ENCODE results near the gene INPP5A. TPM values are rescaled to one million over a fixed set of nuclear protein-coding genes. Genes with fewer than 3 reads are reported as not detected.

INPP5A gene
- total RNA-seq, 1 experiment from 2014 or later, result 12.3 TPM

GRCh38 chr10:132516771-132517725 lies 20.5 kb upstream of the INPP5A start:
- ChIA-PET POLR2A (no interaction called here), RAD21 (ENCODE audit: low non-redundant PET in 1 of 2, low total read pairs in 2 of 2, uncharacterized antibody in 2 of 2, unreplicated experiment in 2 of 2) (no interaction called here), CTCF (no interaction called here)
- Histone ChIP-seq H2AFZ (ENCODE audit: low read depth, low read length, poor library complexity, severe bottlenecking) (no peak overlapping the region), H3K27me3 (ENCODE audit: insufficient read depth, low read length) (no peaks in the 10 kb centered on the region), H3K27ac (ENCODE audit: low read depth, low read length) (peak overlapping the region; percentile 95), H3K9ac (ENCODE audit: low read length) (peak overlapping the region; percentile 68), H4K20me1 (ENCODE audit: insufficient read depth) (no peaks in the 10 kb centered on the region), H3K4me1 (ENCODE audit: control insufficient read depth in 1 of 2, insufficient read depth in 2 of 2, low read length in 2 of 2) (peaks cover 30 to 41% of the 10 kb centered on the region in 2 experiments), H3K4me2 (ENCODE audit: low read length) (peak overlapping the region; percentile 87), H3K9me3 (ENCODE audit: control insufficient read depth in 1 of 2, insufficient read depth in 1 of 2, low read depth in 1 of 2, low read length in 2 of 2) (no peaks in the 10 kb centered on the region), H3K36me3 (ENCODE audit: control insufficient read depth in 1 of 2, insufficient read depth in 2 of 2, low read length in 2 of 2) (no peaks in the 10 kb centered on the region), H3K79me2 (ENCODE audit: insufficient read depth, low read length) (no peaks in the 10 kb centered on the region), H3K9me2 (ENCODE audit: insufficient read depth) (no peaks in the 10 kb centered on the region), H3K4me3 (replicated peaks in 1 of 2; ENCODE audit: low read depth in 1 of 2, low read length in 2 of 2) (peak overlapping the region; percentile 33 to 53)
- ATAC-seq (peak; percentile 71), DNase-seq (ENCODE audit: low read depth, low spot score) (no peak)
- intact Hi-C loops (cut with micrococcal nuclease), result no loop called here
- BruUV-seq (replicated peaks), result TSS peak; percentile 36
- TF ChIP-seq JUND (IDR thresholded peaks at IDR 0.05) (no peak; the same call in 1 of the 2 replicates), RAD21 (IDR thresholded peaks at IDR 0.05; ENCODE audit: low read depth) (0 out of 2 replicates have a peak, but pooled peaks have one; percentile 29), POLR2A (IDR thresholded peaks at IDR 0.05; ENCODE audit: borderline replicate concordance, extremely low read depth, insufficient read depth, insufficient read length) (no peak), SP1 (IDR thresholded peaks at IDR 0.05; ENCODE audit: low read depth) (peak; percentile 55), POLR2AphosphoS5 (IDR thresholded peaks at IDR 0.05; ENCODE audit: low read depth, low read length) (peak; percentile 65), YY1 (IDR thresholded peaks at IDR 0.05; ENCODE audit: extremely low read depth, insufficient replicate concordance, low read depth, low read length) (no peak), SIN3A (IDR thresholded peaks at IDR 0.05; ENCODE audit: low read depth) (no peak), ATF3 (IDR thresholded peaks at IDR 0.05) (no peak), CEBPB (IDR thresholded peaks at IDR 0.05; ENCODE audit: low read depth) (no peak; the same call in 1 of the 2 replicates), TCF7L2 (IDR thresholded peaks at IDR 0.05; ENCODE audit: borderline replicate concordance, extremely low read depth, insufficient read depth, insufficient read length) (no peak), FOSL1 (IDR thresholded peaks at IDR 0.05; ENCODE audit: low read depth) (peak; percentile 52), EZH2 (IDR thresholded peaks at IDR 0.05) (no peak), ZFX (IDR thresholded peaks at IDR 0.05) (peak; percentile 41; the same call in 1 of the 2 replicates), REST (IDR thresholded peaks at IDR 0.05; ENCODE audit: low read depth) (no peak), MAX (IDR thresholded peaks at IDR 0.05) (peak; percentile 29; the same call in 1 of the 2 replicates), EZH2phosphoT487 (IDR thresholded peaks at IDR 0.05; ENCODE audit: borderline replicate concordance) (no peak), ELF1 (IDR thresholded peaks at IDR 0.05; ENCODE audit: borderline replicate concordance, low read depth) (no peak; the same call in 1 of the 2 replicates), EGR1 (IDR thresholded peaks at IDR 0.05; ENCODE audit: low read depth) (peak; percentile 90), SRF (IDR thresholded peaks at IDR 0.05; ENCODE audit: low read depth) (no peak), ZBTB33 (IDR thresholded peaks at IDR 0.05; ENCODE audit: extremely low read depth, insufficient replicate concordance, low read length) (no peak), ZNF274 (IDR thresholded peaks at IDR 0.05; ENCODE audit: low read depth, low read length) (no peak)
